Osteoblast (primary cell): ENCODE measurements around the gene TUB. TPM values are rescaled to one million over a fixed set of nuclear protein-coding genes. Genes with fewer than 3 reads are reported as not detected.

Experiments
- DNase-seq: peaks from one replicate; pipeline ENCODE4 v3.0.0; 2011; ENCODE audit warnings: low spot score, mixed read lengths; ENCODE audit not compliant: insufficient read length; ENCODE audit errors: missing footprints
- H2AFZ ChIP-seq: 2 replicates; pipeline ENCODE4 v1.6.0; 2011; ENCODE audit warnings: mild to moderate bottlenecking, low read length
- H3K27ac ChIP-seq: 2 replicates; pipeline ENCODE4 v1.5.1; 2011; ENCODE audit warnings: mild to moderate bottlenecking, low read depth, low read length, moderate library complexity
- H3K27me3 ChIP-seq: 2 replicates; pipeline ENCODE4 v1.6.0; 2012; ENCODE audit warnings: mild to moderate bottlenecking, control low read depth, inconsistent platforms, low read length, moderate library complexity; ENCODE audit not compliant: insufficient read depth
- H3K36me3 ChIP-seq: 2 replicates; pipeline ENCODE4 v1.5.1; 2011; ENCODE audit warnings: mild to moderate bottlenecking, low read length, control low read depth, moderate library complexity; ENCODE audit not compliant: insufficient read depth
- H3K4me1 ChIP-seq: 2 replicates; pipeline ENCODE4 v1.5.1; 2011; ENCODE audit warnings: mild to moderate bottlenecking, low read length, control low read depth, moderate library complexity; ENCODE audit not compliant: insufficient read depth
- H3K4me2 ChIP-seq: 2 replicates; pipeline ENCODE4 v1.6.0; 2011; ENCODE audit warnings: mild to moderate bottlenecking, low read length; ENCODE audit not compliant: insufficient read depth
- H3K4me3 ChIP-seq: fragments of 200-600 bp; sonication (generic); 3 replicates; pipeline ENCODE4 v1.5.1; 2012; ENCODE audit warnings: mild to moderate bottlenecking, low read length, inconsistent platforms; ENCODE audit not compliant: insufficient read depth
- H3K79me2 ChIP-seq: 2 replicates; pipeline ENCODE4 v1.6.0; 2012; ENCODE audit warnings: mild to moderate bottlenecking, low read length, control low read depth, inconsistent platforms; ENCODE audit not compliant: insufficient read depth
- H3K9me3 ChIP-seq: 2 replicates; pipeline ENCODE4 v1.5.1; 2011; ENCODE audit warnings: low read depth, low read length, control low read depth
- H4K20me1 ChIP-seq: 2 replicates; pipeline ENCODE4 v1.6.0; 2012; ENCODE audit warnings: mild to moderate bottlenecking, low read length, control low read depth; ENCODE audit not compliant: insufficient read depth
- CTCF ChIP-seq: IDR thresholded peaks from 2 replicates; pipeline ENCODE4 v1.5.1; 2011; ENCODE audit warnings: mild to moderate bottlenecking, low read depth, low read length, moderate library complexity; ENCODE audit errors: extremely low read depth
- total RNA-seq: library from RNA; depleted of rRNA; stranded (reverse); fragments of >200 nt; gene quantifications from 2 replicates; pipeline ENCODE4 v1.2.3, GENCODE V29; 2012

TUB gene
- total RNA-seq, 1 donor, result 23.5 TPM

GRCh38 chr11:8047382-8047781 lies 33.6 kb upstream of the TUB start:
- Histone ChIP-seq H3K4me1 (no peaks in the 10 kb centered on the region), H3K4me2 (no peak overlapping the region), H3K36me3 (no peaks in the 10 kb centered on the region), H3K4me3 (no peak overlapping the region), H4K20me1 (no peaks in the 10 kb centered on the region), H3K27ac (no peak overlapping the region), H3K9me3 (no peaks in the 10 kb centered on the region), H3K27me3 (no peaks in the 10 kb centered on the region), H2AFZ (no peak overlapping the region), H3K79me2 (no peaks in the 10 kb centered on the region)
- no peak for TF ChIP-seq CTCF
- DNase-seq, result no peak

- Histone ChIP-seq H3K36me3 (no peaks in the 10 kb centered on the region), H3K27ac (no peak overlapping the region), H3K4me3 (no peak overlapping the region), H3K27me3 (no peaks in the 10 kb centered on the region), H2AFZ (no peak overlapping the region), H3K4me2 (no peak overlapping the region), H3K4me1 (no peaks in the 10 kb centered on the region), H4K20me1 (no peaks in the 10 kb centered on the region), H3K79me2 (no peaks in the 10 kb centered on the region), H3K9me3 (no peaks in the 10 kb centered on the region)
- no peak for DNase-seq
- TF ChIP-seq CTCF, result no peak
These were observed 31.9 kb upstream of the TUB start for GRCh38 chr11:8049084-8049483.

- H3K4me3 ChIP-seq, result no peak overlapping the region
- peaks cover 13% of the 10 kb centered on the region for H3K4me1 ChIP-seq
- no peaks in the 10 kb centered on the region for H3K36me3 ChIP-seq
- no peak for DNase-seq
- TF ChIP-seq CTCF, result peak; percentile 39
- H3K27me3 ChIP-seq, result no peaks in the 10 kb centered on the region
- peaks cover 4% of the 10 kb centered on the region for H4K20me1 ChIP-seq
- H3K9me3 ChIP-seq, result no peaks in the 10 kb centered on the region
- no peaks in the 10 kb centered on the region for H3K79me2 ChIP-seq
- no peak overlapping the region for H3K4me2 ChIP-seq
- H2AFZ ChIP-seq, result no peak overlapping the region
- H3K27ac ChIP-seq, result no peak overlapping the region
These were observed 25.7 kb upstream of the TUB start for GRCh38 chr11:8055091-8055835.

- TF ChIP-seq CTCF, result no peak
- Histone ChIP-seq H3K27ac (no peak overlapping the region), H2AFZ (no peak overlapping the region), H3K4me2 (no peak overlapping the region), H3K79me2 (no peaks in the 10 kb centered on the region), H4K20me1 (peaks cover 4% of the 10 kb centered on the region), H3K4me1 (peaks cover 20% of the 10 kb centered on the region), H3K36me3 (no peaks in the 10 kb centered on the region), H3K4me3 (no peak overlapping the region), H3K27me3 (no peaks in the 10 kb centered on the region), H3K9me3 (no peaks in the 10 kb centered on the region)
- DNase-seq, result no peak
These were observed 25.0 kb upstream of the TUB start for GRCh38 chr11:8055836-8056526.
